Thyroid gland (tissue), 4 donors: ENCODE measurements around the gene DNAH3. TPM values are rescaled to one million over a fixed set of nuclear protein-coding genes. Genes with fewer than 3 reads are reported as not detected.

Experiments
- DNase-seq, 2 donors: peaks; one replicate each; pipeline ENCODE4 v3.0.0-alpha.2; 2019
- H3K27ac ChIP-seq, 3 donors: fragments of 200-600 bp; sonication (generic); 1 replicate in 2 of 3; 2 replicates in 1 of 3; pipeline ENCODE4 v1.5.1; 2016 to 2019; ENCODE audit warnings: mild to moderate bottlenecking in 1 of 3, moderate library complexity in 1 of 3
- H3K27me3 ChIP-seq: fragments of 200-600 bp; sonication (generic); one replicate; pipeline ENCODE4 v1.5.1; 2019
- H3K36me3 ChIP-seq, 2 donors: fragments of 200-600 bp; sonication (generic); one replicate each; pipeline ENCODE4 v1.5.1; 2016 to 2019
- H3K4me1 ChIP-seq, 2 donors: fragments of 200-600 bp; sonication (generic); one replicate each; pipeline ENCODE4 v1.5.1; 2017 to 2019
- H3K4me3 ChIP-seq, 3 donors: fragments of 200-600 bp; sonication (generic); replicated peaks in 1 of 3; 1 replicate in 2 of 3; 2 replicates in 1 of 3; pipeline ENCODE4 v1.5.1; 2016; ENCODE audit warnings: mild to moderate bottlenecking in 1 of 3
- H3K9me3 ChIP-seq: fragments of 200-600 bp; sonication (generic); one replicate; pipeline ENCODE4 v1.5.1; 2017
- POLR2A ChIP-seq, 2 donors: fragments of 450-650 bp; IDR thresholded peaks; one replicate each; pipeline ENCODE4 v1.6.1; 2017; ENCODE audit warnings: antibody characterized with exemption in 2 of 2, mild to moderate bottlenecking in 2 of 2, moderate library complexity in 1 of 2
- WGBS, 2 donors: methylation state at CpG; one replicate each; pipeline ENCODE4 v1.1.5; 2017; 5-methylcytosine and 5-hydroxymethylcytosine counted together
- intact Hi-C: fragments of 100-400 bp; cut with DNase I; formaldehyde crosslinking; loops from one replicate; pipeline ENCODE4 v1.15.1; 2023
- total RNA-seq, 4 donors: library from RNA; depleted of rRNA; stranded (reverse); fragments of >200 nt; gene quantifications; one replicate each; pipeline ENCODE4 v1.2.3, GENCODE V29; 2016
- TF ChIP-seq, protein P1 (sequence below), 6 experiments: fragments of 200-600 bp in 3 of 6; fragments of 450-650 bp in 3 of 6; sonication (generic) in 3 of 6; IDR thresholded peaks; one replicate each; pipeline ENCODE4 v1.5.1; 2016 to 2019; ENCODE audit warnings: antibody characterized with exemption in 6 of 6, mild to moderate bottlenecking in 2 of 6, inconsistent platforms in 1 of 6, moderate library complexity in 1 of 6

DNAH3 gene
- total RNA-seq, 4 donors from 2014 or later = 0.15 TPM; not detected in 3

- no peaks in the 10 kb centered on the region for H3K27me3 ChIP-seq
- no peak overlapping the region for H3K4me3 ChIP-seq
- no peaks in the 10 kb centered on the region for H3K36me3 ChIP-seq
- H3K27ac ChIP-seq = no peak overlapping the region
- WGBS, 2 donors = 63 to 75% methylated on average over 3 of the region's 3 CpGs
- no peaks in the 10 kb centered on the region for H3K4me1 ChIP-seq
- TF ChIP-seq POLR2A (IDR thresholded peaks at IDR 0.05) = no peak
- TF ChIP-seq, protein P1, sequence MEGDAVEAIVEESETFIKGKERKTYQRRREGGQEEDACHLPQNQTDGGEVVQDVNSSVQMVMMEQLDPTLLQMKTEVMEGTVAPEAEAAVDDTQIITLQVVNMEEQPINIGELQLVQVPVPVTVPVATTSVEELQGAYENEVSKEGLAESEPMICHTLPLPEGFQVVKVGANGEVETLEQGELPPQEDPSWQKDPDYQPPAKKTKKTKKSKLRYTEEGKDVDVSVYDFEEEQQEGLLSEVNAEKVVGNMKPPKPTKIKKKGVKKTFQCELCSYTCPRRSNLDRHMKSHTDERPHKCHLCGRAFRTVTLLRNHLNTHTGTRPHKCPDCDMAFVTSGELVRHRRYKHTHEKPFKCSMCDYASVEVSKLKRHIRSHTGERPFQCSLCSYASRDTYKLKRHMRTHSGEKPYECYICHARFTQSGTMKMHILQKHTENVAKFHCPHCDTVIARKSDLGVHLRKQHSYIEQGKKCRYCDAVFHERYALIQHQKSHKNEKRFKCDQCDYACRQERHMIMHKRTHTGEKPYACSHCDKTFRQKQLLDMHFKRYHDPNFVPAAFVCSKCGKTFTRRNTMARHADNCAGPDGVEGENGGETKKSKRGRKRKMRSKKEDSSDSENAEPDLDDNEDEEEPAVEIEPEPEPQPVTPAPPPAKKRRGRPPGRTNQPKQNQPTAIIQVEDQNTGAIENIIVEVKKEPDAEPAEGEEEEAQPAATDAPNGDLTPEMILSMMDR (IDR thresholded peaks at IDR 0.05) = no peak
- intact Hi-C loops = loop anchor here (5.0 kb wide), 1 partner anchor 242 kb away; no protein-coding TSS in a partner anchor
- no peak for DNase-seq
- H3K9me3 ChIP-seq = no peaks in the 10 kb centered on the region
Measured at GRCh38 chr16:21088646-21089538, 61.8 kb downstream of the DNAH3 start.

DNA sequence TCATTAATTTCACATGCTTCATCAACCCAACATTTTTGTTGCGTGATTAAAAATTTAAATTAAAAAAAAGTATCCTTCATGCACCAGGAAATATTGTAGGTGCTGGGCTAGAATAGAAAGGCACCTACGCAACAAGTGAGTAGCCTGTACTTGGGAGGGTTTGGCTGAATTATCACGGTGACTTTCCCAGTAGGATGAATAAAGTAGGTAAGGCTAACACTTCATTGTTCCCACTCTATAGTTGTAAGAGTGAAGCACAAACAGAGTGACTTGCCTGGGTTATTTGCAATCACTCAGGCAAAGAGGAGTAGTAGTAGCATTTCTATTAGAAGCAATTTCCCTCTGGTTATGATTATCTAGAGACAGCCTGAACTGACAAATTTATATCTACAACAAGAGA, 62.5 kb downstream of the DNAH3 start:
- H3K36me3 ChIP-seq = no peaks in the 10 kb centered on the region
- intact Hi-C loops = loop anchor here (5.0 kb wide), 1 partner anchor 241 kb away; no protein-coding TSS in a partner anchor
- no peaks in the 10 kb centered on the region for H3K9me3 ChIP-seq
- H3K27me3 ChIP-seq = no peaks in the 10 kb centered on the region
- no peaks in the 10 kb centered on the region for H3K4me1 ChIP-seq
- DNase-seq = no peak
- H3K4me3 ChIP-seq = no peak overlapping the region
- no peak overlapping the region for H3K27ac ChIP-seq
- no peak for TF ChIP-seq POLR2A (IDR thresholded peaks at IDR 0.05)
- TF ChIP-seq, protein P1 (IDR thresholded peaks at IDR 0.05) = no peak
- WGBS, 2 donors = 68 to 75% methylated on average over 3 of the region's 3 CpGs

GRCh38 chr16:21084631-21085225, 65.9 kb downstream of the DNAH3 start:
- Histone ChIP-seq H3K9me3 (no peaks in the 10 kb centered on the region), H3K4me1 (no peaks in the 10 kb centered on the region), H3K4me3 (no peak overlapping the region), H3K27me3 (no peaks in the 10 kb centered on the region), H3K27ac (no peak overlapping the region), H3K36me3 (no peaks in the 10 kb centered on the region)
- intact Hi-C loops = loop anchor here (5.0 kb wide), 1 partner anchor 237 kb away; no protein-coding TSS in a partner anchor
- WGBS, 2 donors = 93 to 95% methylated on average over 12 of the region's 12 CpGs
- DNase-seq = no peak
- TF ChIP-seq, protein P1 (IDR thresholded peaks at IDR 0.05) = no peak
- no peak for TF ChIP-seq POLR2A (IDR thresholded peaks at IDR 0.05)

DNA sequence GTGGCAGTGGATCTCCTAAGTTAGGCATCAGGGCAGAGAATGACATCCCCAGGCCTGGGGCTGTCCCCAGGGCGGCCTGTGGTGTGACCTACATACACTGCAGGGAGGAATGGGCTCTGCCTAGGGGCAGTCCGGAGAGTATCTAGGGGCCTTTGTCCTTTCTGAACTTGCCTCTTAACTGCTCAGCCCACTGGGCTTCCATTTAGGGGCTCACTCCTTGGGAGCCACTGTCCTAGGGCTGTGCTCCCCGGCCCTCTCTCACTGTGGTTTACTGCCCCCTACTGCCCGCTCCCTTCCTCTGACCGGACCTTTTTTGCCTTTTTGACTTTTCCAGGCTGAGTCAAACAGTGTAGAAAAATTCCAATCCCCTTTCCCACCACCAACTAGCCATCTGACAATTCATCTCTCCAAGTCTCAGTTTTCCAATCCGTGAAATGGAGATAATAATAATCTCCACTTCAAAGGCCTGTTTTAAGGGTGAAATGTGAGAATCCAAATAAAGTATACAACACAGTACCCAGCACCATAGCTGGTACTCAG, 66.8 kb downstream of the DNAH3 start:
- Histone ChIP-seq H3K4me3 (no peak overlapping the region), H3K9me3 (no peaks in the 10 kb centered on the region), H3K27me3 (no peaks in the 10 kb centered on the region), H3K36me3 (no peaks in the 10 kb centered on the region), H3K4me1 (no peaks in the 10 kb centered on the region), H3K27ac (no peak overlapping the region)
- TF ChIP-seq, protein P1 (IDR thresholded peaks at IDR 0.05) = peak in 5 of 6 experiments; percentile 19 to 69 (median 58)
- TF ChIP-seq POLR2A (IDR thresholded peaks at IDR 0.05) = no peak
- 32 to 38% methylated on average over 5 to 6 of the region's 6 CpGs for WGBS, 2 donors
- intact Hi-C loops = no loop called here
- peak; percentile 53 to 55 for DNase-seq
